ENCODE measurements around the gene STAG2. TPM values are rescaled to one million over a fixed set of nuclear protein-coding genes. Genes with fewer than 3 reads are reported as not detected.
"Not testable (repeated sequence)": the region's sequence is repeated elsewhere in the genome, so short reads cannot be mapped to it uniquely, and the experiment has no call there.

STAG2 gene
- total and polyA plus RNA-seq, 2 experiments from 2014 or later, result 16.5 to 70.9 TPM

DNA sequence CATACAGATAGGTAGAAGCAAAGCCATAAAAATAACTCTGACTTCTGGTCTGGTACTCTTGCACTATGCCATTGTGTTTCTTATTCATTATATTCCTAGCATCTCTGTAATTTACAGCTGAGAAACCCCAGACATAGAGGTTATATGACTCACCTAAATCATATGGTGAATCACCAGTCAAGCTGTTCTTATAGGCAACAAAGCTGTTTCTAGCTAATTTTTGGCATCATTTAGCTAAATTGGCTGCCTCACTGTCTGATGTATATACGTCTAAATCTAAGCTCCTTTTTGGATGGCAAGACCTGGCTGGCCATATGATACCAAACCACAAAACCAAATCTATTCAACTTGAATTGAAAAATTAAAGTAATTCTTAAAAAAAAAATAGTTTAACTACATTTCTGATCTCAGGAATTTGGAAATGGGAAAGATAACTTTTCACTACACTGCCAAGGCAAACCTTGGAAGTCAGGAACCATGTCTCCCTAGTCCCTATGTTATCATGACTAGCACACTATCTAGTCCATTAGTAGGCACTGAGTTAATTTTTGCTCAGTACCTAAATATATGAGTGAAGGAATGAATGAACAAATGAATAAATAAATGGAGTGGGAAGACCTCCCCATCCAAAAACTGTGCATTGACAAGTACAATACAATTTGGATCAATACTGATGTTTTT, 41.3 kb upstream of the STAG2 start:
- no peaks in the 10 kb centered on the region for H3K4me1 ChIP-seq (ENCODE audit: insufficient read depth)
- no peaks in the 10 kb centered on the region for H3K9me2 ChIP-seq (replicated peaks; ENCODE audit: insufficient read depth)
- H4K20me1 ChIP-seq (ENCODE audit: insufficient read depth, poor library complexity, severe bottlenecking), result no peaks in the 10 kb centered on the region
- no peak overlapping the region for H2AFZ ChIP-seq
- H3K27ac ChIP-seq, result no peak overlapping the region
- H3K27me3 ChIP-seq, result no peaks in the 10 kb centered on the region
- no peak overlapping the region for H3K4me3 ChIP-seq
- no peak for DNase-seq (ENCODE audit: low spot score)
- no peaks in the 10 kb centered on the region for H3K9me3 ChIP-seq (ENCODE audit: low read depth)
- H3K4me2 ChIP-seq, result no peak overlapping the region
- TF ChIP-seq EZH2phosphoT487 (IDR thresholded peaks at IDR 0.05; ENCODE audit: low read depth, severe bottlenecking, unreplicated experiment), result no peak
- TF ChIP-seq CTCF (IDR thresholded peaks at IDR 0.05; ENCODE audit: poor library complexity), result no peak
- no peak for TF ChIP-seq EZH2 (IDR thresholded peaks at IDR 0.05; ENCODE audit: borderline replicate concordance)
- H3K79me2 ChIP-seq, result no peaks in the 10 kb centered on the region
- WGBS (ENCODE audit: low lambda C conversion rate, missing lambda C conversion rate), result 23% methylated on average over 1 of the region's 1 CpG
- no peaks in the 10 kb centered on the region for H3K36me3 ChIP-seq (replicated peaks; ENCODE audit: insufficient read depth, low read depth)

DNA sequence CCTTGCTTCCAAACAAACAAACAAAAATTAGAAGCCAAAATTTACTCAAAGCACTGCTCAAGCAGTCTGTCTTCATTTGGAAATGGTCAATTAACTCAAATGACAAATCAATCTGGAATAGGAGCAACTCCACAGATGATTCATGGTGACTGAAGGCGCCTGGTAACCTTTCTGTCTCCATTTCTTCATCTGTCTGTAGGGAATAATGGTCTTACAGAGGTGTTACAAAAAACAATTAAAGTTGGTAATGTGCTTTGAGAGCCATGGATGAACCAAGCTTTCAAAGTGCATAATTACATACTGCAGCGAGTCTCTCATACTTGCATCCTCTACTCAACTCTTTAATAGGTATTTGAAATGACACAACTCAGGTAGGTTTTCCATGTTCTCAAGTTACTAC, 38.3 kb upstream of the STAG2 start:
- 70% methylated on average over 2 of the region's 2 CpGs for WGBS (ENCODE audit: low lambda C conversion rate, missing lambda C conversion rate)
- no peak overlapping the region for H2AFZ ChIP-seq
- no peaks in the 10 kb centered on the region for H3K4me1 ChIP-seq (ENCODE audit: insufficient read depth)

DNA sequence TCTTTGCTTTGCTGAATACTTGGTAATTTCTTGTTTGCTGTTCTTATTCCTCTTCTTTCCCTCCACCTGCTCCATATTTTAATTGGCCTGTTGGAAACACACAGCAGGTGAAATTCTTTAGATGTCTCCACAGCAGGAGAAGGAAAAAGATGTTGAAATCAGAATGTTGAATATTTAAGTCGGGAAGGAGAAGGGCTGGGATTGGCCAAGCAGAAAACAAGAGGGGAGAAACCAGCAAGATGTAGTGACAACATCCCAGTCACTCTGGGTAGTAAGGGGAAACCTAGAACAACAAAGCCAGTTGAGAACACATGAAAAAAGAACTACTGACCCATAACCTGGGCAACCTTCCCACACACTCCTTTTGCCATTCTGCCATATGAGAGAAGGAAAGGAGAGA, 37.3 kb upstream of the STAG2 start:
- no peaks in the 10 kb centered on the region for H3K36me3 ChIP-seq (replicated peaks; ENCODE audit: insufficient read depth, low read depth)
- no peak overlapping the region for H3K4me2 ChIP-seq
- H2AFZ ChIP-seq, result no peak overlapping the region
- DNase-seq (ENCODE audit: low spot score), result no peak
- H3K9me2 ChIP-seq (replicated peaks; ENCODE audit: insufficient read depth), result no peaks in the 10 kb centered on the region
- no peaks in the 10 kb centered on the region for H3K4me1 ChIP-seq (ENCODE audit: insufficient read depth)
- no peak for TF ChIP-seq EZH2 (IDR thresholded peaks at IDR 0.05; ENCODE audit: borderline replicate concordance)
- no peaks in the 10 kb centered on the region for H3K9me3 ChIP-seq (ENCODE audit: low read depth)
- H4K20me1 ChIP-seq (ENCODE audit: insufficient read depth, poor library complexity, severe bottlenecking), result no peaks in the 10 kb centered on the region
- no peak overlapping the region for H3K4me3 ChIP-seq
- no peak overlapping the region for H3K27ac ChIP-seq
- WGBS (ENCODE audit: low lambda C conversion rate, missing lambda C conversion rate), result 57% methylated on average over 1 of the region's 1 CpG
- H3K79me2 ChIP-seq, result no peaks in the 10 kb centered on the region
- H3K27me3 ChIP-seq, result no peaks in the 10 kb centered on the region

More for the DNA sequence above, 38.3 kb upstream of the STAG2 start:
- DNase-seq (ENCODE audit: low spot score), result no peak
- no peaks in the 10 kb centered on the region for H4K20me1 ChIP-seq (ENCODE audit: insufficient read depth, poor library complexity, severe bottlenecking)
- no peak overlapping the region for H3K4me3 ChIP-seq
- TF ChIP-seq EZH2 (IDR thresholded peaks at IDR 0.05; ENCODE audit: borderline replicate concordance), result no peak
- no peak for TF ChIP-seq EZH2phosphoT487 (IDR thresholded peaks at IDR 0.05; ENCODE audit: low read depth, severe bottlenecking, unreplicated experiment)
- no peak for TF ChIP-seq CTCF (IDR thresholded peaks at IDR 0.05; ENCODE audit: poor library complexity)
- H3K36me3 ChIP-seq (replicated peaks; ENCODE audit: insufficient read depth, low read depth), result no peaks in the 10 kb centered on the region
- H3K27me3 ChIP-seq, result no peaks in the 10 kb centered on the region
- no peaks in the 10 kb centered on the region for H3K9me3 ChIP-seq (ENCODE audit: low read depth)
- H3K27ac ChIP-seq, result no peak overlapping the region
- H3K9me2 ChIP-seq (replicated peaks; ENCODE audit: insufficient read depth), result no peaks in the 10 kb centered on the region
- H3K4me2 ChIP-seq, result no peak overlapping the region
- H3K79me2 ChIP-seq, result no peaks in the 10 kb centered on the region

GRCh38 chrX:123927845-123928244, 33.7 kb upstream of the STAG2 start:
- TF ChIP-seq EZH2 (IDR thresholded peaks at IDR 0.05; ENCODE audit: borderline replicate concordance) (no peak), CTCF (IDR thresholded peaks at IDR 0.05; ENCODE audit: poor library complexity) (no peak), EZH2phosphoT487 (IDR thresholded peaks at IDR 0.05; ENCODE audit: low read depth, severe bottlenecking, unreplicated experiment) (no peak)
- no peaks in the 10 kb centered on the region for H3K27me3 ChIP-seq
- H3K4me3 ChIP-seq, result no peak overlapping the region
- no peak for DNase-seq (ENCODE audit: low spot score)
- no peaks in the 10 kb centered on the region for H3K9me3 ChIP-seq (ENCODE audit: low read depth)
- H3K4me2 ChIP-seq, result no peak overlapping the region
- WGBS (ENCODE audit: low lambda C conversion rate, missing lambda C conversion rate), result 66% methylated on average over 2 of the region's 2 CpGs
- H3K79me2 ChIP-seq, result no peaks in the 10 kb centered on the region
- no peak overlapping the region for H3K27ac ChIP-seq
- H3K36me3 ChIP-seq (replicated peaks; ENCODE audit: insufficient read depth, low read depth), result no peaks in the 10 kb centered on the region
- H3K4me1 ChIP-seq (ENCODE audit: insufficient read depth), result no peaks in the 10 kb centered on the region
- no peaks in the 10 kb centered on the region for H4K20me1 ChIP-seq (ENCODE audit: insufficient read depth, poor library complexity, severe bottlenecking)
- H2AFZ ChIP-seq, result no peak overlapping the region
- H3K9me2 ChIP-seq (replicated peaks; ENCODE audit: insufficient read depth), result no peaks in the 10 kb centered on the region

DNA sequence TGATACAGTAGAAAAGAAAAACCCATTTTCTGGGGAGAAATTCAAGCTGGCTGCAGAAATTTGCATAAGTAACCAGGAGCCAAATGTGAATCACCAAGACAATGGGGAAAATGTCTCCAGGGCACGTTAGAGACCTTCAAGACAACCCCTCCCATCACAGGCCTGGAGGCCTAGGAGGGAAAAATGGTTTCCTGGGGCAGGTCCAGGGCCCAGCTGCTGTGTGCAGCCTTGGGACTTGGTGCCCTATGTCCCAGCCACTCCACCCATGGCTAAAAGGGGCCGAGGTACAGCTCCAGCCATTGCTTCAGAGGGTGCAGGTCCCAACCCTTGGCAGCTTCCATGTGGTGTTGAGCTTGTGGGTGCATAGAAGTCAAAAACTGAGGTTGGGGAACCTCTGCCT, 29.5 kb upstream of the STAG2 start:
- not testable (repeated sequence) for H3K27ac ChIP-seq; H3K4me2 ChIP-seq; H2AFZ ChIP-seq; H3K9me2 ChIP-seq (replicated peaks; ENCODE audit: insufficient read depth); H4K20me1 ChIP-seq (ENCODE audit: insufficient read depth, poor library complexity, severe bottlenecking); H3K36me3 ChIP-seq (replicated peaks; ENCODE audit: insufficient read depth, low read depth); H3K4me1 ChIP-seq (ENCODE audit: insufficient read depth); H3K4me3 ChIP-seq; H3K79me2 ChIP-seq; DNase-seq (ENCODE audit: low spot score); H3K9me3 ChIP-seq (ENCODE audit: low read depth); H3K27me3 ChIP-seq
- WGBS (ENCODE audit: low lambda C conversion rate, missing lambda C conversion rate), result 53% methylated on average over 2 of the region's 2 CpGs
